ENCODE data around the gene TP53INP2. TPM values are rescaled to one million over a fixed set of nuclear protein-coding genes. Genes with fewer than 3 reads are reported as not detected.

Gene TP53INP2
- polyA plus RNA-seq, 3 donors = 12.1 to 13.8 (median 13.2) TPM

Other genes starting within 250 kb of the TP53INP2 start
- gene DYNLRB1, start 187.9 kb upstream of the TP53INP2 start, polyA plus RNA-seq (ENCODE audit: insufficient read length in 3 of 3) = 100 to 1,000 TPM; 196 to 225 (median 205) TPM
- gene MAP1LC3A, start 145.6 kb upstream of the TP53INP2 start, polyA plus RNA-seq (ENCODE audit: insufficient read length in 3 of 3) = 10 to 100 TPM; 30.9 to 34.2 (median 31.7) TPM
- 10 to 100 TPM; 35.2 to 44.1 (median 43.8) TPM for gene PIGU, start 27.3 kb upstream of the TP53INP2 start, polyA plus RNA-seq (ENCODE audit: insufficient read length in 3 of 3)
- gene NCOA6, start 121.3 kb downstream of the TP53INP2 start, polyA plus RNA-seq (ENCODE audit: insufficient read length in 3 of 3) = 10 to 100 TPM; 43.1 to 53.4 (median 52.1) TPM
- gene GGT7, start 168.5 kb downstream of the TP53INP2 start, polyA plus RNA-seq (ENCODE audit: insufficient read length in 3 of 3) = 10 to 100 TPM; 21.7 to 36.8 (median 35.5) TPM
- gene ACSS2, start 172.3 kb downstream of the TP53INP2 start, polyA plus RNA-seq (ENCODE audit: insufficient read length in 3 of 3) = 10 to 100 TPM; 41.7 to 43.3 (median 42.3) TPM